Stimulated activated CD8-positive, alpha-beta memory T cell treated with anti-CD3 and anti-CD28 coated beads, Interleukin-2, amount 100 ng/mL, for 1 hour (primary cell): ENCODE measurements around the gene SEPHS2.

Source experiments
- DNase-seq, 2 donors: peaks; one replicate each; pipeline ENCODE4 v3.0.0-alpha.2; 2020; ENCODE audit warnings: low read depth in 2 of 2

SEPHS2 gene

DNA sequence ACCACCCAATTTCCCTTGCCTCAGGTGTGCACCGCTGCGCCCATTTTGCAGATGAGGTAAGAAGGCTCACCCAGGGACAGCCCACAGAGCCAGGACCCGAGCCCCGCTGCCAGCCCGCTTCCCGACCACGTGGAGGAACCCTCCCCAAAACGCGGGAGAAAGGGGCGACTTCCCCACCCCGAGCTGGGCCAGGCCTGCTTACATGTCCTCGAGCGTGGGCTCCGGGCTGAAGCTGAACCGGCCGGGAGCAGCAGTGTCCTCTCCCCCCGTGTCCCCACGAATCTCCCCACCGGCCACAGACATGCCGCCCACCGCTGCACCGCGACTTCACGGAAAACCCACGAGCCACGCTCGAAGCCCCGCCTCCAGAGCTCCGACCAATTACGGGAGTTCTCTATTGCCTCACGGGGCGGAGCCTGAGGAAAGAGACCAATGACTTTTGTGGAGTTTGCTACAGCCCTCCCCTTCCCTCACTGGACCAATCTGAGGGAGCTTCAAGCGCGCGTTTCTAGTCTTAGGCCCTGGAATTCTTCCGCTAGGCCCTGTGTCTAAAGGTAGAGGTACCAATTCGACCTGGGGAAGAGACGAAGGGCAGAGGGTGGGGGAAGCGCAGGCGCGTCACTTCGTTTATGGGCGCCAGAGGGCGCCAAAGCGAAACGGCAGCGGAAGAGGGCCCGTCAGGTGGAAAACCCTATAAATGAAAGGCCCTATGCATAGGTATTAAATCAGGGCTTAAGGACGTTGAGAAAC is 15.8 kb downstream of the SEPHS2 start, which contains the start of gene DCTPP1:
Gene DCTPP1 (minus strand): TSS at position 353 of the 750 bp plus-strand sequence. CDS start 50 bp downstream, at position 303.
- DNase-seq, result peak; percentile 85 to 92

DNA sequence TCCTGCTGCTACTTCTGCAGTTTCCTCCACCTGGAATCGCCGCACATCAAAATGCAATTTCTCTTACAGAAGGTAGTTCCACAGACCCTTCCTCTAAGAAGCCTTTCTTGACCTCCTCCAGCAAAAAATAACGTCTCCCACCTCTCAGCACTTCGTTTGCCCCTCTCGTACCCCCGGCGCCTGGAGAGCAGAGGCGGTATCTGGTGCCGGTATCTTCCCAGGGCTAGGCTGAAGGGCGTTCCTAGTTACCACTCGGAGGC is 16.3 kb downstream of the SEPHS2 start:
- DNase-seq, result no peak

DNA sequence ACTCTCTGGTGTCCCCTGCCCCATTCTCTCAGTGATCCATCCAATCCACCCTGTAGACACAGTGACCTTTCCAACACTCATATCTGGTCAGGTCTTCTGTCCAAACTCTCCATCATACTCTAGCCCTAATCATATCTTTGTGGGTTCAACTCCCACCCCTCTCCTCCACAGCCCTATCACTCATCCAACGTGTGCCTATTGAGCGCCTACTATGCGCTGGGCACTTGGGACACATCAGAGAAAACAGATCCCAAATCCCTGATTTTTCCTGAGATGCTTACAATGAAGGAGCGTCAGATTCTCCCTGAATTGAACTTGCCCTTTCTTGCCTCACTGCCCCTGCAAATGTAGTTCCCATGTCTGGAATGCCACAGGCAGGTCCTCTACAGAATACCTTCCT is 17.6 kb downstream of the SEPHS2 start:
- no peak for DNase-seq

DNA sequence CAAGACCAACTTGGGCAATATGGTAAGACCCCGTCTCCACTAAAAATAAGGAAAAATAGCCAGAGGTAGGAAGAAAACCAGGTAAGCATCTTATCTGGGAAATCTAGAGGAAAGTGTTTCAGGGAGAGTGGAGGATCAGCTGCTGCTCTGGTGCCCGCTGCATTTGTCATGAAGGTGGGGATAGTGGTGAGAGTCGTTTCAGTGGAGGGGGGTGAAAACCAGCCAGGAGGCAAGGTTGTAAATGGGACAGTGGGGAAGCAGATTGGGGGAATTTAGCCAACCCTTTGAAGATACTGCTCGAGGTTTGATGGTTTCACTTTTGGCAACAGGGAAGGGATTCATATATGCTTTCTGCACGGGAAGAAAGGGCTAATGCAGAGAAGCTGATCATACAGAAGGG is 24.7 kb downstream of the SEPHS2 start:
- no peak for DNase-seq

DNA sequence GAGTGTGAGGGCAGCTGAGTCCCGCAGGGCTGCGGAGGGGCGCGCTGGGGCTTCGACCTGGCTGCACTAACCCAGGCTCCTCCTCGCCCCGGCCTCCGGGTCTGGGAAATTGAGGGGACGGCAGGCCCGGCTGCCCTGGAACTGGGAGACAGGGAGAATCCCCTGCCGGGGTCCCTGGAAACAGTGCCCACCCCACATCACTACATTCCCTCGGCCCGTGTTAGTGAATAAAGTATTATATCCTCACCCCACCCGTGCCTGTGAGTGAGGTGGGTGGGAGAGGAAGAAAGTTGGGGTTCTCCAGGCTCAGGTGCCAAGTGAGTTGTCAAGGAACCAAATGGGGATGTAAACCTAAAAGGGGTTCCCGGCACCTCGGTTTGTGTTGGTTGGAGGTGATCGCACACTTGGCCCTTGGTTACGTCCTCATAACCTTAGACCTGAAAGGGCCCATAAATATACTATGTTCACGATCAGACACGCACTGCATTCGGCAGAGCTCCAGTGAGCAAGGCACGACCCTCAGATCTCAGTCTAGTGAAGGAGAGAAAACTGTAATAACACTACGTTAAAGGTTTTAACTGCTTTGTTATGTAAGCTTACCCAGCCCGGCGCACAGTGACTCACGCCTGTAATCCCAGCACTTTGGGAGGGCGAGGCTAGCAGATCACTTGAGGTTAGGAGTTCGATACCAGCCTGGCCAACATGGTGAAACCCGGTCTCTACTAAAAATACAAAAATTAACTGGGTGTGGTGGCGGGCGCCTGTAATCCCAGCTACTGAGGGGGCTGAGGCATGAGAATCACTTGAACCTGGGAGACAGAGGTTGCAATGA is 27.1 kb downstream of the SEPHS2 start:
- no peak for DNase-seq

DNA sequence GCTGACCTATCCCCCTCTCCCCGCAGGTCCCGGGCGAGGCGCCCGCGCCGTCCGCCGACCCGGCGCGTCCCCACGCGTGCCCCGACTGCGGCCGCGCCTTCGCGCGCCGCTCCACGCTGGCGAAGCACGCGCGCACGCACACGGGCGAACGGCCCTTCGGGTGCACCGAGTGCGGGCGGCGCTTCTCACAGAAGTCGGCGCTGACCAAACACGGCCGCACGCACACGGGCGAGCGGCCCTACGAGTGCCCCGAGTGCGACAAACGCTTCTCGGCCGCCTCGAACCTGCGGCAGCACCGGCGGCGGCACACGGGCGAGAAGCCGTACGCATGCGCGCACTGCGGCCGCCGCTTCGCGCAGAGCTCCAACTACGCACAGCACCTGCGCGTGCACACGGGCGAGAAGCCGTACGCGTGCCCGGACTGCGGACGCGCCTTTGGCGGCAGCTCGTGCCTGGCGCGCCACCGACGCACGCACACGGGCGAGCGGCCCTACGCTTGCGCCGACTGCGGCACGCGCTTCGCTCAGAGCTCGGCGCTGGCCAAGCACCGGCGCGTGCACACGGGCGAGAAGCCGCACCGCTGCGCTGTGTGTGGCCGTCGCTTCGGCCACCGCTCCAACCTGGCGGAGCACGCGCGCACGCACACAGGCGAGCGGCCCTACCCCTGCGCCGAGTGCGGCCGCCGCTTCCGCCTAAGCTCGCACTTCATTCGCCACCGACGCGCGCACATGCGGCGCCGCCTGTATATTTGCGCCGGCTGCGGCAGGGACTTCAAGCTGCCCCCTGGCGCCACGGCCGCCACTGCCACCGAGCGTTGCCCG is 27.9 kb downstream of the SEPHS2 start:
- DNase-seq, result peak; percentile 75 to 80

DNA sequence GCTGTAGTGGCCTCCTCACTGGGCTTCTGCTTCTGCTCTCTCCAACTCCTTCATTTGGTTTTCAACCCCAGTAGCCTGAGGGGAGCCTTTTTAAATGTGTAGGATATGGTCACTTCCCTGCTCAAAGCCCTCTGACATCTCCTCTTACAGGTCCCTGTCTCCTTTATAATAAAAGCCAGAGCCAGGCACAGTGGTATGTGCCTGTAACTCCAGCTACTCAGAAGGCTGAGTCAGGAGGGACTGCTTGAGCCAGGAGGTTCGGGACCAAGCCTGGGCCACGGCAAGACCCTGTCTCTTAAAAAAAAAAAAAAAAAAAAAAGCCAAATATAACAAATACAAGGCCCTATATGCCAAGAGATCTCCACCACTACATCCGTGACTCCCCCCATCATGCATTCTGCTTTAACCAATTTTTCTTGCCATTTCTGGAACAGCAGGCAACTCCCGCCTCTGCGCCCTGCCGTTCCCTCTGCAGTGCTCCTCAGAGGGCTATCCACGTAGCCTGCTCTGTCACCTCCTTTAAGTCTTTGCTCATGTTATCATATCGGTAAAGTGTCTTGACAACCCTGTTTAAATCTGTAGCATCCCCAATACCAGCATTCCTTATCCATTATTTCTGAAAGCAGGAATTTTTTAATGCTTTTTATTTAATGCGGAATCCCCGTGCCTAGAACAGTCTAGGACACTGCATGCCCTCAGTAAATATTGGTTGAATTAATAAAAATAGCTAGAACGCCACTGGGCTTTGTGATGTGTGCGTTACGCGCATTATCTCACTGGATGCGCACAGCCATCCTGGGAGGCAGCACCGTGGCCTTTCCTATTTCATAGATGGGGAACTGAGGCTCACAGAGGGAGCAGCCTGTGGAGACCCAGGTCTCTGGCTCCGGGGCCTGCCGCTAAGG is 28.8 kb downstream of the SEPHS2 start:
- no peak for DNase-seq

DNA sequence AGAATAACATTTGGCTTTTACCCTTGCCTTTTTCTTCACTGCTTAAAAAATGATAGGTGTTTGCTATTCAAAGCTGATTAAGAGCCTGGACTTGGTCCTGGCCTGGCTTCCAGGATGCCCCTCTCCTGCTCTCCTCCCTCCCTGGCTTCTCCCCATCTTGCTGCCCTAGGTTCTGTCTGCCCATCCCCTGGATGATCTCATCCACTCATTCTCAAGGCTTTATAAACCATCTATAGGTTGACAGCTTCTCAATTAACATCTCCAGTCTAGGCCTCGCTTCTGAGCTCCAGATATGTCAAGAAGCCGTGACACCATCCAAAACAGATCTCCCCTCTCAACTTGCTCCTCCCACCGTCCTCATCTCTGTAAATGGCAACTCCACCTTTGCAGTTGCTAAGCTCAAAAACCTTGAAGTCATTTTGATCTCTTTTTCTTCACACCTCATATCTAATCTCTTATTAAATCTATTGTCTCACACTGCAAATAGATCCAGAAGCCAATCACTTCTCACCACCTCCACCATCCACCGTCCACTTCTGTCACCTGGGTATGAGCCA is 29.5 kb downstream of the SEPHS2 start:
- no peak for DNase-seq

DNA sequence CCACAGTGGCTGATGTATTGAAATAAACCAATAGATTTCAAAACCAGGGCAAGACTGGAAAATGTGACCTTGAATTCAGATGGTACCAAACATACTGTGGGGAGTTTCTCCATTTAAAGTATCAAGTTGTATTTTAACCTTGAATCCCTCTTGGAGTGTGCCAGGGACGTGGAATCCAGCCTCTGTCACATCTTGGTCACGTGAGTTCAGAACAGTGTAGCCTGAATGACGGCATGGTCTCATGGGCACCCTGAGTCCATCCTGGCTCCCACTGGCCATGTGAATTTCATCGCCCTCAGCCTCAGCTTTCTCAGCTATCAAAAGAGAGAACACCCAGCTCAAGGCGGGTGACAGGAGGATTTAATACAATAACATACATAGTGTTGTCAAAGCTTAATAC is 31.5 kb downstream of the SEPHS2 start:
- DNase-seq, result no peak

DNA sequence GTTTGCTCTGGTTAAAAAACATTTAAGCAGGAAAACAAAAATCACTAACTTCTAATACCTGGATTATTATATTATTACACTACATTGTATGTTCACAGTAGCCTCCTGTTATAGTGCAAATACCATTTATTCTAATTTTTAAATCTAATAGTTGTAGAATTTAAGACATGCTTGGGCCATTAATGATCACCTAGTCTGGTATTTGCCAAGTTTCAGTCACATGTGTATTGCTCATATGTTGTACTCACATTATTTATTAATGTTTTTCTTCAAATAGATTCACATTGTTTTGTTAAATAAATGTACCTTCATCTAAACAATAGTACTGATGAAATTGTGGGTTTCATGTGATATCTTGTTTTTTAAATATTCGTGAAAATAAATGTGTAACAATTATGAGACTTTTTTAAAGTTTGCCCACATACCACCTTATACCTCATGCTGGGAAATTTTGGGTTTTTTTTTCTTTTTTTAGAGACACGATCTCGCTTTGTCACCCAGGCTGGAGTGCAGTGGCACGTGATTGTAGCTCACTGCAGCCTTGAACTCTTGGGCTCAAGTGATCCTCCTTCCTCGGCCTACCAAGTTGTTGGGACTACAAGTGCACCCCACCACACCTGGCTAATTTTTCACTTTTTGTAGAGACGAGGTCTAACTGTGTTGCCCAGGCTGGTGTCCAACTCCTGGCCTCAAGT is 32.4 kb downstream of the SEPHS2 start:
- no peak for DNase-seq

DNA sequence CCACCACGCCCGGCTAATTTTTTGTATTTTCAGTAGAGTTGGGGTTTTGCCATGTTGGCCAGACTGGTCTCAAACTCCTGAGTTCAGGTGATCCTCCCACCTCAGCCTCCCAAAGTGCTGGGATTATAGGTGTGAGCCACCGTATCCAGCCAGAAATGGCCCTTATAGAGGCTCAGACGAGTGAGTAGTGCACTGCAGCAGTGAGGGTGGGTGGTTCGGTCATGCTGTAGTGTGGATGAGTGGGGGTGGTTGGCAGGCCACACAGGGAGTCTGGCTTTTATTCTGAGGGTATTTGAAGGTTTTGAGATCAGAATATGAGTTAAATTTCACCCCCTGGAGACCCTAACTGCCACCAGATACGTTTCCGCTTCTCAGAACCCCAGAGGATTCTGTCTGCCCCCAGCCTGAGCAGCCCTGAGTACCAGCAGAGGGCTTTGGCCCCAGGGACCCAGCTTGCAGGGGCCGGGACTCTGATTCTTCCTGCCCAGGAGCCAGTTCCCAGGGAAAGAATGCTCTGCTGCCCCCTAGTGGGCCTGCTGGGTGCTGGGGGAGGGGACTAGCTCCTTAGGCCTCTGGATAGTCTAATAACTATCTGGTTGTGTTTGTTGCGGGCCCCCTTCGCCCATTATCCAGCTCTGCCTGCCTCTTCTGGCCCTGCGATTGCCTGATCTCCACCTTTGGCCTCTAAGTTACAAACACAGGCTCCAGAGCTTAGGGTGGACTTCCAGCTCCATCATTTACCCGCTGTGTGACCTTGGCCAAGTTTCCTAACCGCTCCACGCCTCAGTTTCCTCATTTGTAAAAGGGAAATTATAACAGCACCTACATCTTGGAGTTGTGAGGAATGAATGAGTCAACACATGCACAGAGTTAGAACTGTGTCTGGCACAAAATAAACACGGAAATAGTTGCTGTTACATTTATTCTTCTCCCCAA is 36.3 kb downstream of the SEPHS2 start:
- peak; percentile 87 to 88 for DNase-seq

DNA sequence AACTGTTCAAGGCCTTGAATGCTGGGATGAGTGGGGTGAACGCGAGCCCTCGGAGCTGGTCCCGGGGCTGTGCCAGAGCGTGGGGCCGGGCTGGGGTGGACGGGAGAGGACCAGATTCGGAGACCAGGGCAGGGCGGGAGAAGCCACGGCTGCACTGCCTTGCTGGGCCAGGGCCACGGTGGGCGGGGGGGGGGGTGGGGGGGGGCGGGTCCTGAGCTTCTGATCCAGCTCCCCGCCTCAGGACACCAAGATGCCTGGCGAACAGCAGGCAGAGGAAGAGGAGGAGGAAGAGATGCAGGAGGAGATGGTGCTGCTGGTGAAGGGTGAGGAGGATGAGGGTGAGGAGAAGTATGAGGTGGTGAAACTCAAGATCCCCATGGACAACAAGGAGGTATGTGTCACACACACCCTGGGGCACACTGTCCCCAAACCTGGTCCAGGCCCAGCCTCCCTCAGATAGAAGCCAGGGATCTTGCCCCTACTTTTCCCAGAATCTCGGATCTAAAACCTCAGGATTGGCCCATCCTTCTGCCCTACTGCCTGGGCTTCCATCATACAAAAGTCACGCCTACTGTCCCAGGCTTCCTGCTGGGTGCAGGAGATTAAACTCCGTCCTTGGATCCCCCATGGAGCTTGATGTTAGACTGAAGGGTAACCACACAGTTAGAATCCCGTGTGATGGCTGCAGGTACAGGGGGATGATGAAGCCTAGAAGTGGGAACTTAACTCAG is 37.7 kb downstream of the SEPHS2 start:
- no peak for DNase-seq

DNA sequence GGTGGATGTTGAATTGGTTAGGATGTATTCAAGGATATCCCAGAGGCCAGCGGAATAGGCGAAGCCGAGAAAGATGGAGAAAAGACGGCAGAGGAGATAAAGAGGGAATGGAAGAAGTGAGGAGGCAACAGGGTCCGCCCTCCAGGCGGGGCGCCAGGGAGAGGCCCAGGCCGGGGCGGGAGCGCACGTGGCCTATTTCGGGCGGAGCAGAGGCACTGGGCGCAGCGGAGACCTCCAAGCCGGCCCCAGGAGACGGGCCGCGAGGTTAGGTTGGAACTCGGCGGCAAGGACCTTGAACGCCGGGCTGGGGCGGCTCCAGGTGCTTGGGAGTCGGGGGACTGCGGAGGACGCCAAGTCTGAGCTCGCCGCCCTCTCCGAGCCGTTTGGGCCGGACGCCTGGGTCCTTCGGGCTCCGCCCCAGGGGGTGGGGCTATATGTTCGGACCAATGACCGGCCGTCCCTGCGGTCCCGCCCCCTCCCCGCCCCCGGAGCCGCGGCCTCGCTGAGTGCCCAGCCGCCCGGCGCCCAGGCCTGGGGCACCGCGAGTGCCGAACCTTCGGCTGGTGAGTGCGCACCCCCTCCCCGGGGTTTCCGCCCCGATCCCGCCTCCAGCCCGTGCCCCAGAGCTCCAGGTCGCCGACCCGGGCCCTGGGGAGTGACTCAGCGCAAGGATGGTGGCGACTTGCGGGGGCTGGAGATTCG is 38.4 kb downstream of the SEPHS2 start, which contains the start of gene ZNF771:
Gene ZNF771 (plus strand): TSS at position 505 of the 702 bp plus-strand sequence. CDS start 448 bp downstream, outside the sequence.
- peak; percentile 77 to 79 for DNase-seq

DNA sequence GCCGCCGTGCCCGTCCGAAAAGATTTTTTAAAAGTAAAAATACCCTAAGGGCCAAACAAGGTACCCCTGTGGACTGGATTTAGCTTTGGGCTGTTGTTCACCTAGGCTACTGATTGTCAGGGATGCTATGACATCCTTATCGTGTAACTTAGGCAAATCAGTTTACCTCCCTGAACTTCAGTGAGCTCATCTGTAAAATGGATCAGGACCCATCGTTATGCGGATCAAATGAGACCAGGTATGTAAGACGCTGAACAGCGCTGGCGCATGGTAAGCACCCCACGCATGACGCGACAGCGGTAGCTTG is 38.9 kb downstream of the SEPHS2 start:
- DNase-seq, result no peak

DNA sequence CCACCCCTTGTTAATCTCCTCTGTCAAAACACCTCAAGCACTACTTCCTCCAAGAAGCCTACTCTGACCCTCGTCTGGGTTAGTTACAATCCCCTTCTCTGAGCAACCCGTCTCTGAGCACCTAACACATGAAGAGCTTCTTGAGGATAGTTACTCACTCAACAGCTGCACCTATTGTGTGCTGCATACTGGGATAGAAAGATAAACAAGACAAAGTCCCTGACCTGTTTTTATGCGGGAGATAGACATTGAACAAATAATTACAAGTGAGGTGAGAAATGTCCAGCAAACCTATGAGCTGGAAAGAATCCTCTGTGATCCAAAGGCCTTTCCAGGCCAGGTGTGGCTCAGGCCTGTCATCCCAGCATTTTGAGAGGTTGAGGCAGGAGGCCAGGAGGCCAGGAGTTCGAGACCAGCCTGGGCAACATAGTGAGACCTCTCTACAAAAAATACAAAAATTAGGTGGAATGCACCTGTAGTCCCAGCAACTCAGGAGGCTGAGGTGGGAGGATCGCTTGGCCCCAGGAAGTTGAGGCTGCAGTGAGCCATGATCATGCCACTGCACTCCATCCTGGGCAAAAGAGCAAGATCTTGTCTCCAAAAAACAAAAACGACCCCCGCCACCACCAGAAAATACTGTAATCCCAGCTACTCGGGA is 43.8 kb downstream of the SEPHS2 start:
- no peak for DNase-seq

DNA sequence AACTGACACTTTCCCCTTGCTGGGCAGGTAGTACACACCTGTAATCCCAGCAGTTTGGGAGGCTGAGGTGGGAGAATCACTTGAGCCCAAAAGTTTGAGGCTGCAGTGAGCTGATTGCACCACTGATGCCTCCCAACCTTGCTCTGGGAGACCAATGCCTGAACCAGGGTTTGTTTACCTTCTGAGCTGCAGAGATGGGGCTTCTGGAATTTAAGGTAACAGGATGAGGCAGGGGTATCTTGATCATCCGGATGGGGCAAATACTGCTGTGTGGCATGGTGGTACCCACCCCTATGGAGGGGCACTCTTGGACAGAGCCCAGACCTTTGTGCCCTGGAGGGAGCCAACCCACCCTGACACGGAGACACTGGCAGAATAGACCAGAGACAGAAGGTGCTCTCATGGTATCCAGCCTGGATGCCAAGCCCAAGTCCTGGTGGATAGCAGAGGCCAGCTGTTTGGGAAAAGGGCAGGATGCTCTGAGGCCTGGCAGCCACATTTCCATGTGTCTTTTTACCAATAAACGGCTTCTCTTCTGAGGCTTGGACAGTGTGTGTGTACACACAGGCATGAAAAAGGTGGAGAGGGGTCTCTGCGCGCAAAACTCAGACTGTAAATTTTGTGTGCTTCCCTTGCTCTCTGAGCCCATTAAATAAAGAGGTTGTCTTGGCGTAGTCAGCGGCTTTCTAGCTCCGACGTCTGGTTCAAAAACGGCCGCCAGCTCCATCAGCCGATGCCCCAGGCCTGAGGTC is 46.1 kb downstream of the SEPHS2 start:
- DNase-seq, result no peak
